ENCODE data around the gene CNST.

DNA sequence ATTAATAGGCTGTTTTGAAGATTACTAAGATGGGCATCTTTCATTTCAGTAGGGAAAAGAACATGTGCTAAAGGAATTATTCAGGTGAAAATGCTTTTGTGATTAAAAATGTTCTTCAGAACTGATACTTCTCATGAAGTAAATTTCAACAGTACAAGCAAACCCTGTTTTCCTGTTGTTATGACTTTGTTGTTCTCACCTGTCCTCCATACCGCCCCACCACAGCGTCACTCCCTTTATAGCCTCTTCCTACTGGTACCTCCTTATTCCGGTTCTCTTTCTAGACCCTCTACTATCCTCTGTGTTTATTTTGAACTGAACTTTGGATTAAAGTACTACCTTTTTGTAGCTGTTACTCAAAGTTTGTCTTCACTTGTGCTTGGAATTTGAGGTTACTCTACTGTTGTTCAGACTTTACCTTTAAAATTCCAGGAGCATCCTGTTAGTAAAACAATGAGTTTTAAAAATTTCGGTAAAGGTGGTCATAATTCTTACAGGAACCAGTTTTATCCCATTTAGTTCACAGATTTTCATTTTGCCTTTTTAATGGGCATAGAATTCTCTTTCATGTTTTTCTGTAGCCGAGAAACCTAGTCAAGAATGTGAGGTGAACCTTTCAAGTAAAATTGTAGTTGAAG, 10.9 kb downstream of the CNST start:
- TF ChIP-seq, protein P1, sequence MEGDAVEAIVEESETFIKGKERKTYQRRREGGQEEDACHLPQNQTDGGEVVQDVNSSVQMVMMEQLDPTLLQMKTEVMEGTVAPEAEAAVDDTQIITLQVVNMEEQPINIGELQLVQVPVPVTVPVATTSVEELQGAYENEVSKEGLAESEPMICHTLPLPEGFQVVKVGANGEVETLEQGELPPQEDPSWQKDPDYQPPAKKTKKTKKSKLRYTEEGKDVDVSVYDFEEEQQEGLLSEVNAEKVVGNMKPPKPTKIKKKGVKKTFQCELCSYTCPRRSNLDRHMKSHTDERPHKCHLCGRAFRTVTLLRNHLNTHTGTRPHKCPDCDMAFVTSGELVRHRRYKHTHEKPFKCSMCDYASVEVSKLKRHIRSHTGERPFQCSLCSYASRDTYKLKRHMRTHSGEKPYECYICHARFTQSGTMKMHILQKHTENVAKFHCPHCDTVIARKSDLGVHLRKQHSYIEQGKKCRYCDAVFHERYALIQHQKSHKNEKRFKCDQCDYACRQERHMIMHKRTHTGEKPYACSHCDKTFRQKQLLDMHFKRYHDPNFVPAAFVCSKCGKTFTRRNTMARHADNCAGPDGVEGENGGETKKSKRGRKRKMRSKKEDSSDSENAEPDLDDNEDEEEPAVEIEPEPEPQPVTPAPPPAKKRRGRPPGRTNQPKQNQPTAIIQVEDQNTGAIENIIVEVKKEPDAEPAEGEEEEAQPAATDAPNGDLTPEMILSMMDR (optimal IDR thresholded peaks at IDR 0.05 in 1 of 3, IDR thresholded peaks at IDR 0.05 in 1 of 3, conservative IDR thresholded peaks at IDR 0.05 in 1 of 3; ENCODE audit: extremely low read depth in 1 of 3, insufficient read depth in 2 of 3, low read length in 3 of 3): no peak
- TF ChIP-seq EZH2 (IDR thresholded peaks at IDR 0.05; ENCODE audit: low read length): no peak
